ENCODE measurements around the gene ATP2A3. TPM values are rescaled to one million over a fixed set of nuclear protein-coding genes. Genes with fewer than 3 reads are reported as not detected.

ATP2A3 gene
- total RNA-seq, 2 donors from 2014 or later: 16.3 to 44.5 TPM

- Histone ChIP-seq H3K4me1 (replicated peaks) (peaks cover under 1% of the 10 kb centered on the region), H3K9me3 (no peaks in the 10 kb centered on the region), H3K27me3 (replicated peaks; ENCODE audit: insufficient read depth) (no peaks in the 10 kb centered on the region), H3K4me3 (no peak overlapping the region), H3K36me3 (no peaks in the 10 kb centered on the region), H3K27ac (no peak overlapping the region)
- intact Hi-C loops (cut with DNase I): no loop called here
- WGBS: 83% methylated on average over 3 of the region's 4 CpGs
- TF ChIP-seq CTCF (IDR thresholded peaks at IDR 0.05) (no peak), POLR2AphosphoS5 (IDR thresholded peaks at IDR 0.05) (no peak), POLR2A (IDR thresholded peaks at IDR 0.05) (no peak)
- no peak for DNase-seq (ENCODE audit: low spot score)
Observed at GRCh38 chr17:3882276-3882675, 82.0 kb downstream of the ATP2A3 start.

GRCh38 chr17:3880983-3881382, 83.3 kb downstream of the ATP2A3 start:
- no peaks in the 10 kb centered on the region for H3K9me3 ChIP-seq
- DNase-seq (ENCODE audit: low spot score): no peak
- intact Hi-C loops (cut with DNase I): no loop called here
- H3K4me1 ChIP-seq (replicated peaks): no peaks in the 10 kb centered on the region
- H3K4me3 ChIP-seq: no peak overlapping the region
- H3K27ac ChIP-seq: no peak overlapping the region
- 95% methylated on average over 7 of the region's 7 CpGs for WGBS
- H3K36me3 ChIP-seq: no peaks in the 10 kb centered on the region
- TF ChIP-seq POLR2A (IDR thresholded peaks at IDR 0.05) (no peak), CTCF (IDR thresholded peaks at IDR 0.05) (no peak), POLR2AphosphoS5 (IDR thresholded peaks at IDR 0.05) (no peak)
- no peaks in the 10 kb centered on the region for H3K27me3 ChIP-seq (replicated peaks; ENCODE audit: insufficient read depth)

GRCh38 chr17:3879591-3880417, 84.4 kb downstream of the ATP2A3 start:
- H3K36me3 ChIP-seq: no peaks in the 10 kb centered on the region
- H3K4me1 ChIP-seq (replicated peaks): no peaks in the 10 kb centered on the region
- intact Hi-C loops (cut with DNase I): no loop called here
- TF ChIP-seq POLR2AphosphoS5 (IDR thresholded peaks at IDR 0.05): no peak
- no peak for TF ChIP-seq CTCF (IDR thresholded peaks at IDR 0.05)
- no peak for TF ChIP-seq POLR2A (IDR thresholded peaks at IDR 0.05)
- H3K4me3 ChIP-seq: no peak overlapping the region
- 53% methylated on average over 24 of the region's 25 CpGs for WGBS
- no peaks in the 10 kb centered on the region for H3K27me3 ChIP-seq (replicated peaks; ENCODE audit: insufficient read depth)
- DNase-seq (ENCODE audit: low spot score): no peak
- no peaks in the 10 kb centered on the region for H3K9me3 ChIP-seq
- no peak overlapping the region for H3K27ac ChIP-seq

GRCh38 chr17:3879186-3879585, 85.1 kb downstream of the ATP2A3 start:
- Histone ChIP-seq H3K27me3 (replicated peaks; ENCODE audit: insufficient read depth) (no peaks in the 10 kb centered on the region), H3K9me3 (no peaks in the 10 kb centered on the region), H3K4me3 (no peak overlapping the region), H3K27ac (no peak overlapping the region), H3K4me1 (replicated peaks) (no peaks in the 10 kb centered on the region), H3K36me3 (no peaks in the 10 kb centered on the region)
- no peak for DNase-seq (ENCODE audit: low spot score)
- TF ChIP-seq POLR2AphosphoS5 (IDR thresholded peaks at IDR 0.05): no peak
- TF ChIP-seq POLR2A (IDR thresholded peaks at IDR 0.05): no peak
- no peak for TF ChIP-seq CTCF (IDR thresholded peaks at IDR 0.05)
- intact Hi-C loops (cut with DNase I): no loop called here
- 44% methylated on average over 5 of the region's 5 CpGs for WGBS

GRCh38 chr17:3877220-3877619, 87.0 kb downstream of the ATP2A3 start:
- intact Hi-C loops (cut with DNase I): no loop called here
- Histone ChIP-seq H3K4me1 (replicated peaks) (no peaks in the 10 kb centered on the region), H3K27ac (no peak overlapping the region), H3K9me3 (no peaks in the 10 kb centered on the region), H3K36me3 (no peaks in the 10 kb centered on the region), H3K27me3 (replicated peaks; ENCODE audit: insufficient read depth) (no peaks in the 10 kb centered on the region), H3K4me3 (no peak overlapping the region)
- DNase-seq (ENCODE audit: low spot score): no peak
- TF ChIP-seq POLR2A (IDR thresholded peaks at IDR 0.05): no peak
- no peak for TF ChIP-seq CTCF (IDR thresholded peaks at IDR 0.05)
- no peak for TF ChIP-seq POLR2AphosphoS5 (IDR thresholded peaks at IDR 0.05)
- 88% methylated on average over 8 of the region's 8 CpGs for WGBS

All from prostate gland (tissue), 2 donors.